GM19025 (cell line): Measurements from ENCODE around the gene ABCA3.
A peak's percentile ranks its signal among the peaks of the same experiment; 100 is the strongest.
"Not testable (repeated sequence)": the region's sequence is repeated elsewhere in the genome, so short reads cannot be mapped to it uniquely, and the experiment has no call there.

Experiments used
- ATAC-seq: cut with Tn5 transposase; IDR thresholded peaks from one replicate; pipeline ENCODE4 v1.9.1; 2021; ENCODE audit warnings: mild to moderate bottlenecking, low read depth, moderate library complexity; ENCODE audit not compliant: unreplicated experiment

Gene ABCA3

GRCh38 chr16:2340564-2341455 lies at the start of gene ABCA3:
TSS of gene ABCA3 (minus strand) at chr16:2340728. CDS start at chr16:2326466, 14,262 bp downstream.
- ATAC-seq, result peak; percentile 83

GRCh38 chr16:2388875-2389433 lies 48.4 kb upstream of the ABCA3 start:
- ATAC-seq, result no peak

- ATAC-seq, result no peak
These were observed 47.8 kb upstream of the ABCA3 start for GRCh38 chr16:2388139-2388874.

- ATAC-seq, result no peak
These were observed 46.5 kb upstream of the ABCA3 start for GRCh38 chr16:2386990-2387389.

- ATAC-seq, result not testable (repeated sequence)
These were observed 45.5 kb upstream of the ABCA3 start for GRCh38 chr16:2385982-2386381.

- no peak for ATAC-seq
These were observed 44.8 kb upstream of the ABCA3 start for GRCh38 chr16:2385190-2385836.

- ATAC-seq, result no peak
These were observed 43.9 kb upstream of the ABCA3 start for GRCh38 chr16:2384426-2384825.

GRCh38 chr16:2383501-2383900 lies 43.0 kb upstream of the ABCA3 start:
- ATAC-seq, result no peak

GRCh38 chr16:2374644-2375043 lies 34.1 kb upstream of the ABCA3 start:
- no peak for ATAC-seq

- ATAC-seq, result no peak
These were observed 32.6 kb upstream of the ABCA3 start for GRCh38 chr16:2373176-2373575.

GRCh38 chr16:2372684-2373083 lies 32.2 kb upstream of the ABCA3 start:
- ATAC-seq, result no peak

- no peak for ATAC-seq
These were observed 30.9 kb upstream of the ABCA3 start for GRCh38 chr16:2371421-2371820.

- ATAC-seq, result no peak
These were observed 30.2 kb upstream of the ABCA3 start for GRCh38 chr16:2370721-2371120.

GRCh38 chr16:2366660-2367309 lies 26.3 kb upstream of the ABCA3 start:
- ATAC-seq, result no peak

- ATAC-seq, result no peak
These were observed 25.1 kb upstream of the ABCA3 start for GRCh38 chr16:2365397-2366294.

- ATAC-seq, result no peak
These were observed 24.2 kb upstream of the ABCA3 start for GRCh38 chr16:2364638-2365210.

- ATAC-seq, result no peak
These were observed 21.7 kb upstream of the ABCA3 start for GRCh38 chr16:2362218-2362617.

GRCh38 chr16:2361129-2361528 lies 20.6 kb upstream of the ABCA3 start:
- ATAC-seq, result no peak

- no peak for ATAC-seq
These were observed 19.4 kb upstream of the ABCA3 start for GRCh38 chr16:2359919-2360318.
